Measurements from ENCODE around the gene LCN2. TPM values are rescaled to one million over a fixed set of nuclear protein-coding genes. Genes with fewer than 3 reads are reported as not detected.
A peak's percentile ranks its signal among the peaks of the same experiment; 100 is the strongest.

Gene LCN2
- total and polyA plus RNA-seq, 9 of the 15 experiments (the other 6 are each of a cell fraction or from before 2014, with no cell fraction given), result 0.10 to 1.2 (median 0.44) TPM; not detected in 1

DNA sequence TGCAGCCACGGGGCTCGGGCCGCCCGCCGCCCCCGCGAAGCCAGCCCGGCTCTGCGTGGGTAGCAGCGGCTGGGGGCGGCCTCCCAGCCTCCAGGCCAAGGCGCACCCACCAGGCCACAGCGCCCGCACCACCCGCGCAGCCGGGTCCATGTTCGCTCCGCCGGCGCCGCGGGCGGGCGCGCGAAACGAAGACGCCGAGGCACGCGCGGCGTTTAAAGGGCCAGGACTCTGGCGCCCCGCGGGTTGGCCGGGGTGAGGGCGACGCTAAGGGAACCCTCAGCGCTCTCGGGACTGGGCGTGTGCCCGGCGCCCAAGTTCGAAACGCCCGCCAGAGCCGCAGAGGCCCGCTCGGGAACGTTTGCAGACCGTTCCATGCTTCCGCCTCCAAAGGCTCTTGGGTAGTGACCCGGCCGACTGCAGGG is 21.7 kb upstream of the LCN2 start, which contains the start of gene PTGES2 (continued):
- TF ChIP-seq, protein P1, sequence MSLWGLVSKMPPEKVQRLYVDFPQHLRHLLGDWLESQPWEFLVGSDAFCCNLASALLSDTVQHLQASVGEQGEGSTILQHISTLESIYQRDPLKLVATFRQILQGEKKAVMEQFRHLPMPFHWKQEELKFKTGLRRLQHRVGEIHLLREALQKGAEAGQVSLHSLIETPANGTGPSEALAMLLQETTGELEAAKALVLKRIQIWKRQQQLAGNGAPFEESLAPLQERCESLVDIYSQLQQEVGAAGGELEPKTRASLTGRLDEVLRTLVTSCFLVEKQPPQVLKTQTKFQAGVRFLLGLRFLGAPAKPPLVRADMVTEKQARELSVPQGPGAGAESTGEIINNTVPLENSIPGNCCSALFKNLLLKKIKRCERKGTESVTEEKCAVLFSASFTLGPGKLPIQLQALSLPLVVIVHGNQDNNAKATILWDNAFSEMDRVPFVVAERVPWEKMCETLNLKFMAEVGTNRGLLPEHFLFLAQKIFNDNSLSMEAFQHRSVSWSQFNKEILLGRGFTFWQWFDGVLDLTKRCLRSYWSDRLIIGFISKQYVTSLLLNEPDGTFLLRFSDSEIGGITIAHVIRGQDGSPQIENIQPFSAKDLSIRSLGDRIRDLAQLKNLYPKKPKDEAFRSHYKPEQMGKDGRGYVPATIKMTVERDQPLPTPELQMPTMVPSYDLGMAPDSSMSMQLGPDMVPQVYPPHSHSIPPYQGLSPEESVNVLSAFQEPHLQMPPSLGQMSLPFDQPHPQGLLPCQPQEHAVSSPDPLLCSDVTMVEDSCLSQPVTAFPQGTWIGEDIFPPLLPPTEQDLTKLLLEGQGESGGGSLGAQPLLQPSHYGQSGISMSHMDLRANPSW (CRISPR knock-in tag; IDR thresholded peaks at IDR 0.05), result peak; percentile 90
- no peak for TF ChIP-seq ATF1 (CRISPR knock-in tag; IDR thresholded peaks at IDR 0.05)
- peak; percentile 66 for TF ChIP-seq ATF1 (tag; IDR thresholded peaks at IDR 0.05)
- TF ChIP-seq, protein P2, sequence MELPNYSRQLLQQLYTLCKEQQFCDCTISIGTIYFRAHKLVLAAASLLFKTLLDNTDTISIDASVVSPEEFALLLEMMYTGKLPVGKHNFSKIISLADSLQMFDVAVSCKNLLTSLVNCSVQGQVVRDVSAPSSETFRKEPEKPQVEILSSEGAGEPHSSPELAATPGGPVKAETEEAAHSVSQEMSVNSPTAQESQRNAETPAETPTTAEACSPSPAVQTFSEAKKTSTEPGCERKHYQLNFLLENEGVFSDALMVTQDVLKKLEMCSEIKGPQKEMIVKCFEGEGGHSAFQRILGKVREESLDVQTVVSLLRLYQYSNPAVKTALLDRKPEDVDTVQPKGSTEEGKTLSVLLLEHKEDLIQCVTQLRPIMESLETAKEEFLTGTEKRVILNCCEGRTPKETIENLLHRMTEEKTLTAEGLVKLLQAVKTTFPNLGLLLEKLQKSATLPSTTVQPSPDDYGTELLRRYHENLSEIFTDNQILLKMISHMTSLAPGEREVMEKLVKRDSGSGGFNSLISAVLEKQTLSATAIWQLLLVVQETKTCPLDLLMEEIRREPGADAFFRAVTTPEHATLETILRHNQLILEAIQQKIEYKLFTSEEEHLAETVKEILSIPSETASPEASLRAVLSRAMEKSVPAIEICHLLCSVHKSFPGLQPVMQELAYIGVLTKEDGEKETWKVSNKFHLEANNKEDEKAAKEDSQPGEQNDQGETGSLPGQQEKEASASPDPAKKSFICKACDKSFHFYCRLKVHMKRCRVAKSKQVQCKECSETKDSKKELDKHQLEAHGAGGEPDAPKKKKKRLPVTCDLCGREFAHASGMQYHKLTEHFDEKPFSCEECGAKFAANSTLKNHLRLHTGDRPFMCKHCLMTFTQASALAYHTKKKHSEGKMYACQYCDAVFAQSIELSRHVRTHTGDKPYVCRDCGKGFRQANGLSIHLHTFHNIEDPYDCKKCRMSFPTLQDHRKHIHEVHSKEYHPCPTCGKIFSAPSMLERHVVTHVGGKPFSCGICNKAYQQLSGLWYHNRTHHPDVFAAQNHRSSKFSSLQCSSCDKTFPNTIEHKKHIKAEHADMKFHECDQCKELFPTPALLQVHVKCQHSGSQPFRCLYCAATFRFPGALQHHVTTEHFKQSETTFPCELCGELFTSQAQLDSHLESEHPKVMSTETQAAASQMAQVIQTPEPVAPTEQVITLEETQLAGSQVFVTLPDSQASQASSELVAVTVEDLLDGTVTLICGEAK (IDR thresholded peaks at IDR 0.05), result no peak
- TF ChIP-seq, protein P2 (CRISPR knock-in tag; IDR thresholded peaks at IDR 0.05), result no peak
- 0 out of 2 replicates have a peak, but pooled peaks have one; percentile 22 for TF ChIP-seq STAG1 (CRISPR knock-in tag; IDR thresholded peaks at IDR 0.05; ENCODE audit: borderline replicate concordance)
- TF ChIP-seq POLR3A (IDR thresholded peaks at IDR 0.05; ENCODE audit: borderline replicate concordance, extremely low read depth, insufficient read depth, insufficient read length), result no peak
- 0 out of 2 replicates have a peak, but pooled peaks have one; percentile 41 for TF ChIP-seq ERF (CRISPR knock-in tag; IDR thresholded peaks at IDR 0.05)
- TF ChIP-seq HNRNPL (IDR thresholded peaks at IDR 0.05; ENCODE audit: low read depth, low read length), result peak; percentile 74
- TF ChIP-seq POLR3G (IDR thresholded peaks at IDR 0.05; ENCODE audit: extremely low read depth, insufficient read length, insufficient replicate concordance), result no peak
- no peak for TF ChIP-seq NFYB (IDR thresholded peaks at IDR 0.05; ENCODE audit: extremely low read depth, insufficient read length)
- TF ChIP-seq, protein P3, sequence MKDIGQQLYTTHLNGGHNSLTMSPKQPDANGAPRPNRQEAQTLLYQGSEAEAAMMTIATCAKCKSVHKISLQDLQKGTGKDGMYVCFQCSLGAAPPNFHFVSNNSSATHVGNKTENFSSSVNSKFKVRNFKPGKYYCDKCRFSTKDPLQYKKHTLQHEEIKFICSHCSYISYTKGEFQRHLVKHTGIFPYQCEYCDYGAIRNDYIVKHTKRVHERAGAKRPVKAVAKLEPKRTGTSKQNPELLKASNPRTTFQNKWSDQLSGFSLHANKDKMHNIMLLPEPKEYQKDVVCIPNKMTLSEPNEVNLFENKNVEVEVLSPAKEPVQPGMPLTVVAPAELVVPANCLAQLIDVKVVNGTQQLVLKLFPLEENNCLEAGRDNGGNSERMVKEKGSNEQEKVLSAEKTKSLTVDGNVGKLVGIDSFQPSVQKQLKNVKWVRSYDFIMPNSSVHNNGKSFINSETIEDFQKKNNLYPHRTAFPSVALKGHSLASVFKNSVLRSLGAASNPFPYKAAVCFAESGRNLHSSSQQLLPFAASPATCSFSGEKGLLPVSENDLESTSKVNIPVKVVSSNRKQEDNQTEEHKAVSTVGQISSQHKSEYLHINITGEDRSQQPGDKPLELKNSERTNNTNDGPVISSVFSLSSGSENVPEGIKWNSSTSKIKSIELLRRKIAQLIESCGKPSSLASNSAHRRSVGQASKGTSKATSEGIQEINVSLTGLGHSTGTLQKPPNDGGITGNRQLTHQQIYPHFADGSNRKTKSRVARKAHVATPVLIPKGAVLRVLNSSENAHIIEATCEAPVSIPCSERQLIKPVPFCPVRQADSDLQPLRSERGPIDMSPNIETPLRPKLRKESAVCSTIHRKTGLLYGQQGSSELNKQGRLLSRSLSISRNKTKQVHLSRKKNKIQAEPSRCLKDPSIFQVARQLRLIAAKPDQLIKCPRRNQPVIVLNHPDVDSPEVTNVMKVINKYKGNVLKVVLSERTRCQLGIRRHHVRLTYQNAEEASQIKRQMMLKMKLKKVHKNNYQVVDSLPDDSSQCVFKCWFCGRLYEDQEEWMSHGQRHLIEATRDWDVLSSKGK (CRISPR knock-in tag; IDR thresholded peaks at IDR 0.05), result no peak
- TF ChIP-seq FOXM1 (IDR thresholded peaks at IDR 0.05; ENCODE audit: low read depth), result no peak
- 0 out of 2 replicates have a peak, but pooled peaks have one; percentile 37 for TF ChIP-seq FOXM1 (CRISPR knock-in tag; IDR thresholded peaks at IDR 0.05; ENCODE audit: low read depth)
